ENCODE measurements around the gene PLAGL2. TPM values are rescaled to one million over a fixed set of nuclear protein-coding genes. Genes with fewer than 3 reads are reported as not detected.

PLAGL2 gene
- total RNA-seq, 1 donor from 2014 or later, result 11.0 TPM

DNA sequence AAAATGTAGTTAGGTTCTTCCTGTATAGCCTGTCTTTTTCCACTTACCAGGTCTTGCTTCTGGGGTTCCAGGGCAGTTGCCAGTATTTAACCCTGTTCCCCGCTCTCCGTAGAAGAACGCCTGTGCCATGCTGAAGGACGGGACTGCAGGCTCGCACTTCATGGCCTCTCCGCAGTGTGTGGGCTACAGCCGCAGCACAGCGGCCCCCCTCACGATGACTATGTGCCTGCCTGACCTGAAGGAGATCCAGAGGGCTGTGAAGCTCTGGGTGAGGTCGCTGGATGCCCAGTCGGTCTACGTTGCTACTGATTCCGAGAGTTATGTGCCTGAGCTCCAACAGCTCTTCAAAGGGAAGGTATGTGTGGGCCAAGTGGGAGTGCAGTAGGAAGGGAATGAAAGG lies 23.2 kb upstream of the PLAGL2 start:
- ATAC-seq, result no peak

DNA sequence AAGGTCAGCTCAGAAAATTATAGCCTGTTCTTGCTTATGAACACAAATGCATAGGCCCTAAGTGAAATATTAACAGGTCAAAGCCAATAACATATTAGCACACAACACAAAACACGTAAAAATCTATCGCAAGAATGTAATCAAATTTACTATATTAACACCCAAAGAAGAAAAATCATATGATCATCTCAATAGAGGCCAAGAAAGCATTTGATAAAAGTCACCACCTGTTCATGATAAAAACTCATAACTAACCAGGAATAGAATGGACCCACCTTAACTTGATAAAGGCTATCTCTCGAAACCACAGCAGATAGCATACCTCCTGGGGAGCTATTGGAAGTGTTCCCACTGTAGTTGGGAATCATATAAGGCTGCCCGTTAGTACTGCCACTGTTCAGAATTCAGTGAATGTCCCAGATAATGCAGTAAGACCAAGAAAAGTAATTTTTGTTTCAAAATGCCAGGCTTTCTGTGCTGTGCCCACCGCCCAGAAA lies 21.8 kb upstream of the PLAGL2 start:
- no peak for ATAC-seq

DNA sequence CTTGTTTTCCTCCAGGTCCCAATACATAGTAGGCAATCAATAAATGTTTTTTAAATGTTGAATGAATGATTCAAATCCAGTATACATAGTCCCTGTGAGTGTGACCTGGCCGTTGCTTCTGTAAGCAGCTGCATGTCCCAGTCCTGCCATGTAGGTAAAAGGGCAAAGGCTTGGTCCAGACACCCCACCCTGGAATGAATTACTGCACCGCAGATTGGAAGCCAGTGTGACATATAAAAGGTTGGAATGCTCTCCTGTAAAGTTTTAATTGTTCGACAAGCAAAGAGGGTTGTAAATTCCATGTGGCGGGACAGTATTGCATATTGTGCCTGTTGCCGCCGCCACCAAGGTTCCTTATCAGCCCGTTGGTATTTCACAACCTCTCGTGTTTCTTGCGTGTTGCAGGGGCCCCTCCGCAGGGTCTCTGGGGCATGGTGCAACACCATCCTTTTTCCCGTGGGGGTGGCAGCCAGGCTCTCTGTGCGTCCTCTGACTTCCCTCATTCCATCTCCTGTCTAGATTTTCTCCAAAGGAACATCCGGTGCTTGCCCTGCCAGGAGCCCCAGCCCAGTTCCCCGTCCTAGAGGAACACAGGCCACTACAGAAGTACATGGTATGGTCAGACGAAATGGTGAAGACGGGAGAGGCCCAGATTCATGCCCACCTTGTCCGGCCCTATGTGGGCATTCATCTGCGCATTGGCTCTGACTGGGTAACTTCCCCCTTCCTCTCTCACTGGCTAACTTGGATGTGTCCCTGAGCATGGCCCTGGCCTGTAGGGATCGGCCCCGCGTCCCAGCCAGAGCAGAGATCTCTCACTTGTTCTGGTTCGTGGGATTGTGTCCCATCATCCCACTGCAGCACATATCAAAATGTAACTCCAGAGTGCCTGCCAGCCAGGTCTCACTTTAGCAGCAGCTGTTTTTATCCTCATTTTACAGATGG lies 20.5 kb upstream of the PLAGL2 start:
- ATAC-seq, result no peak

DNA sequence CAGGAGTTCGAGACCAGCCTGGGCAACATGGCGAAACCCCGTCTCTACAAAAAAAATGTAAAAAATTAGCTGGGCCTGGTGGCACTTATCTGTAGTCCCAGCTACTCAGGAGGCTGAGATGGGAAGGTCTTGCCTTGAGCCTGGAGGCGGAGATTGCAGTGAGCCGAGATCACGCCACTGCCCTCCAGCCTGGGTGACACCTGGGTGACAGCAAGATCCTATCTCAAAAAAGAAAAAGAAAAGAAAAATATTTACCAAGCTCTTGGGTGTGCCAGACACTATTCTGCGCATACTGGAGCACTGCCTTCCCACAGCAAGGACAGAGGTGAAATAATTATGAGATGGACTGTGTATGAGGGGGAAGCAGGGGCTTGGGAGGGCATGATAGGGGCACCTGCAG lies 19.8 kb upstream of the PLAGL2 start:
- no peak for ATAC-seq

DNA sequence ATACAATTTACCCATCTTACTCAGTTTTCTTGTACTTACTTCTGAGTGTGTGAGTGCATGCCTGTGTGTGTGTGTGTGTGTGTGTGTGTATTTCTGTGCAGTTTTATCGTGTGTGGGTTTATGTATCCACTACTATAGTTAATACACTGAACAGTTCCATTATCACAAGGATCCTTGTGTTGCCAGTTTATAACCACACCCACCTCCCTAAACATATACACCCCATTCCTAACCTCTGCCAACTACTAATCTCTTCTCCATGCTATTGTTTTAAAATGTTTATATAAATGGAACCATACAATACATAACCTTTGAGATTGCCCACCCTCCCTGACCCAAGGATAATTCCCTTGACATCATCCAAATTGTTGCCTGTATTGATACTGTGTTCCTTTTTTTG lies 18.8 kb upstream of the PLAGL2 start:
- ATAC-seq, result no peak

DNA sequence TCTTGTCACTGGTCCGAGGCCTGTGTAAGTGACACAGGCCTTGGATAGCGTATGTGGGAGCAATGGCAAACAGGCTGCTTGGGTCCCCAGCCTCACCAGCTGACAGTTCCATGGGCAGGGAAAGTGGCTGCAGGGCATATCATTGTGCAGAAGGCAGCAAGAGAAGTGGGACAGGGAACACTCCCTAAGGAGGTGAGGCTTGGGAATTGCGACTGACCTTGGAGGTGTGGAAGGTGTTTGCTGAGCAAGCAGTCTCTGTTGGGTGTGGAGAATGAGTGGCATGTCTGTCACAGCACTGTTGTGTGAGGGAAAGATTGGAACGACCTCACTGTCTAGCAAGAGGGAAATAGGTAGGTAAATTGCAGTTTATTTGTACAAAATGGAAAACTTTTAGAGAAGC lies 16.9 kb upstream of the PLAGL2 start:
- peak; percentile 40 for ATAC-seq

DNA sequence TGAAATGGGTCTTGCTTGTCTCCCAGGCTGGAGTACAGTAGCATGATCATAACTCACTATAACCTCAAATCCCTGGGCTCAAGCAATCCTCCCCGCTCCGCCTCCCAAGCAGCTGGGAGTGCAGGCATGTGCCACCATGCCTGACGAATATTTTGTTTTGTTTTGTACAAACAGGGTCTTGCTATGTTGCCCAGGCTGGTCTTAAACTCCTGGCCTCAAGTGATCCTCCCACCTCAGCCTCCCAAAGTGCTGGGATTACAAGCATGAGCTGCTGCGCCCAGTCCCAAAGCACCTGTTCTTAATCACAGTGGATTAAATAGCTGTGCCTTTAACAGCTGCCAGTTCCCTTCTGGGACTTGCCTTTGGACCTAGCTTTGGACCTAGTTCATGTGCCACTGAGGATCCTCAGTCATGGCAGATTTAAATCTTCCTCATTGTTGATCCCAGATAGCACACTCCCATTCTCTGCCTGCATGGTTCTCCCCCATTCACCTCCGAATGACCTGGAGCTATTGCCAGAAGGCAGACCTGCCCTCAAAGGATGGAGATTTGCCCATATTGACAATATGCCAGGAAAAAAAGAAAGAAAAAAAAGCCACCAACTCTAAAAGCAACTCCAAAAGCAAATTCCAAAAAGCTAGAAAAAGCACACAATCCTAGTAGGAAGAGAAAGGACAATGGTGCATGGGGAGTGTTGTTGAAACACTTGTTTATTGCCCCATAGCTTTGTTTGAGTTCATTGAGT lies 10.8 kb upstream of the PLAGL2 start:
- no peak for ATAC-seq

DNA sequence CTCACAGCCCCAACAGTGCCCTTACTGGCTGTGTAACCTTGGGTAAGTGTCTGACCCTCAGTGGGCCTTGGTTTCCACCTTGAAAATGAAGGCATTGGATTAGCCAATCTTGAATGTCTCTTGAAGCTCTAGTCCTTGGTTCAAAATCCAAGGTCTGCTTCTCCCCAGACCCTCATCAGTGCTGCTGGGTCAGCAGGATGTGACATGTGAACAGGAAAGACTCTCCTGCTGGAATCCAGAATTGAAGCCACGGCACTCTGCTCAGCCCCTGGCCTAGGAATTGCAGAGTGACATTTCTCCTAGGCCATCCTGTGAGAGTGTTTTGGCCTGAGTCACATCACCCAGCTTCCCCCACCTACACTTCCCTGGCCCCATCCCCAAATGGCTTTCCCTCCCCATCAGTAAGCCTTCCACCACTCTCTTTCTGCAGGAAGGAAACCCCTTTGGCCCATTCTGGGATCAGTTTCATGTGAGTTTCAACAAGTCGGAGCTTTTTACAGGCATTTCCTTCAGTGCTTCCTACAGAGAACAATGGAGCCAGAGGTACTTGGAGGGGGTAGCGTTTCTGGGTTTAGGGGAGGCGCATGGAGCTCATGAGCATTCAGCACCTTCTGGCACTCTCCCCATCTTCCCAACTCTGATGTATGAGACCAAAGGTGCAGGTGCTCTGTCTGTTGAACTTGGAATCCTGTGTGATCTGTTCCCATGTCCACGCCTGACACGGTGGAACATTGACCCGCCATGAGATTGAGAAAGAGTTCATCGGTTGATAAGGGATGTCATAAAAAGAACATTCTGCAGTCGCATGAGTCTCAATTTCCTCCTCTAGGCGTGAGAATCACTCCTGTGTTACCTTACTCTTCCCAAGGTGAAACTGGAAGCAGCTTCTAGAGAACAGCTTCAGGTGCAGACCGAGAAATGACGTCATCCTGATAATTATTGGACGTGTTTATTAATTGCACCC lies 8.9 kb upstream of the PLAGL2 start:
- ATAC-seq, result no peak

DNA sequence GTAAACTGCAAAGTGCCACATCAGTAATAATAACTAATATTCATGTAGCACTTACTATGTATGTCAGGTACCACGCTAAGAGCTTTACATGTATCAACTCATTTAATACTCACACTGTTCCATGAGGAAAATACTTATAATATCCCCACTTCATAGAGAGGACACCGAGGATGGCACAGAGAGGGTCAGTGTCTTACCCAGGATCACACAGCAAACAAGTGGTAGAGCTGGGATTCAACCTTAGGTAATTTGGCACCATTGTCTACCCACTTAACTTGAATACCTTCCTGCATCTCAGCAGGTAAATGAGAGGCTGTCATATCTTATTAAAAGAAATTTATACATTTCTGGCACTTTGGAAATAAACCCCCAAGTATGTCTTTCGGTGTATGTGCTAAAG lies 8.2 kb upstream of the PLAGL2 start:
- ATAC-seq, result no peak

DNA sequence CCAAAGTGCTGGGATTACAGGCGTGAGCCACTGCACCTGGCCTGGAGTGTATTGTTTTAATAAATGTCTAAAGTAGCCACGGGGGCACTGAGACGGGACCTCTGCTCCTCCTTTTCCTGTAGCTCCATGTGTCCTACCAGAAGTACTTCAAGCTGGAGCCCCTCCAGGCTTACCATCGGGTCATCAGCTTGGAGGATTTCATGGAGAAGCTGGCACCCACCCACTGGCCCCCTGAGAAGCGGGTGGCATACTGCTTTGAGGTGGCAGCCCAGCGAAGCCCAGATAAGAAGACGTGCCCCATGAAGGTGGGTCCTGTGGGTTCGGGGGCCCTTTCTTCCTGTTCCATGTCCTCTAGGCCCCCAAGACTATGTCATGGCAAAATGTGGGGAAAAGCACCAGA lies 7.6 kb upstream of the PLAGL2 start:
- no peak for ATAC-seq

DNA sequence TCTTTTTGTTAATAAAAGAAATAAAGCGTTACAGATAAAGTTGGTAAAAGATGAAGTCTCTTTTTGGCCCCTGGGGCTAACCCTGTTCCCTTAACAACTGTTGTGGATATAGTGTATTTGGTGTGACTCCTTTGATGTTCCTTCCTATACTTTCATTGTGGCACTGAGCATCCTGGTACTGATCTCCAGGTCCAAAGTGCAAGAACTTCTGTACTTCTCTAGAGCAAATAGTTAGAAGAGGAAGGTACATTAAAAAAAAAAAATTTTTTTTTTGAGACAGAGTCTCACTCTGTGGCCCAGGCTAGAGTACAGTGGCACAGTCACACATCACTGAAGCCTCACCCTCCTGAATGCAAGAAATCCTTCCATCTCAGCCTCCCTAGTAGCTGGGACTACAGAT lies 6.3 kb upstream of the PLAGL2 start:
- ATAC-seq, result no peak

DNA sequence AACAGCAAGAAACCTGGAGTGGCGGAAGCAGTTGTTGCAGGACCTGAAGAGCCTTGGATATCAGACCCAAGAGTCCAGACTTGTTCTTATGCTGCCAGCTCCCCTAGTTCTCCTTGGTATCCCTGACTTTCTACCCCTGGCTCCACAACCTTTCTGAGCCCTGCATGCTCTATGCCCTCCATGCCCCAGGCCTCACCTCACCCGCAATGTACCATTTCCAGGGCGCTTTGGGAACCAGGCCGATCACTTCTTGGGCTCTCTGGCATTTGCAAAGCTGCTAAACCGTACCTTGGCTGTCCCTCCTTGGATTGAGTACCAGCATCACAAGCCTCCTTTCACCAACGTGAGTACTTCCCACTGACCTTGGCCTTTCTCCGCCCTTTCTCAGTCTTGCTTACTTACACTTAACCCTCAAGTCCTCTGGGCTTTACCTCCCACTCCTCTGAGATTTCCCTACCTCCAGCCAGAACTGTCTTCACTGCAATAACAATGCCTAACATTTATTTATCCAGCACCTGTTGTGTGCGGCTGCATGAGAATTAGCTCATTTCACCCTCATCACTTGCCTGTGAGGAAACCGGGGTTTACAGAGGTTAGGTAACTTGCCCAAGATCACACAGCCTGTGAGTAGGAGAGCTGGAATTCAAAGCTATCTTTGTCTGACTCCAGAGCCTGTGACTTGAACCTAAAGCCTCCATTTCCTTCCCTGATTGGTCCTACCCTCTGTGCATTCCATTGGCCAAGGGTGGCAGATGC lies 2.5 kb upstream of the PLAGL2 start:
- ATAC-seq, result no peak

DNA sequence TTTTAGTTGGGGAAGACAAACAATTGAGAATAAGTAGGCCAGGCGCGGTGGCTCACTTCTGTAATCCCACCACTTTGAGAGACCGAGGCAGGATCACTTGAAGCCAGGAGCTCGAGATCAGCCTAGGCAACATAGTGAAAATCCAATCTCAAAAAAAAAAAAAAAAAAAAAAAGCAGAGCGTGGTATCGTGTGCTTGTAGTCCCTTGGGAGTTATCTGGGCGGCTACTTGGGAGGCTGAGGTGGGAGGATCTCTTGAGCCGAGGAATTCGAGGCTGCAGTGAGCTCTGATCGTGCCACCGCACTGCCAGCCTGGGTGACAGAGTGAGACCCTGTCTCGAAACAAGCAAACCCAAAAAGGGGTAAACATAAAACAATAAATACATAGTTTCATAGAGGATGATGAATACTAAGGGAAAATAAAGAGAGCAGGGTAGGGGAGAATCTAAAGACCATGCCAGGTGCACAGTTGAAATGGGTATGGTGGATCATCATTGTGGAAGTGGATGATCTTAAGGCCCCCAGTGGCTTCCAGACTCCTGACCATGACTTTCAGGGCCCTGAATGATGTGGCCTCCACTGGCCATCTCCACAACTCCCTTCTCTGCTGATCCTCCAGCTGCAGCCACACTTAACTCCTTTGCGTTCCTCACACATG lies 1.1 kb upstream of the PLAGL2 start:
- ATAC-seq, result no peak

DNA sequence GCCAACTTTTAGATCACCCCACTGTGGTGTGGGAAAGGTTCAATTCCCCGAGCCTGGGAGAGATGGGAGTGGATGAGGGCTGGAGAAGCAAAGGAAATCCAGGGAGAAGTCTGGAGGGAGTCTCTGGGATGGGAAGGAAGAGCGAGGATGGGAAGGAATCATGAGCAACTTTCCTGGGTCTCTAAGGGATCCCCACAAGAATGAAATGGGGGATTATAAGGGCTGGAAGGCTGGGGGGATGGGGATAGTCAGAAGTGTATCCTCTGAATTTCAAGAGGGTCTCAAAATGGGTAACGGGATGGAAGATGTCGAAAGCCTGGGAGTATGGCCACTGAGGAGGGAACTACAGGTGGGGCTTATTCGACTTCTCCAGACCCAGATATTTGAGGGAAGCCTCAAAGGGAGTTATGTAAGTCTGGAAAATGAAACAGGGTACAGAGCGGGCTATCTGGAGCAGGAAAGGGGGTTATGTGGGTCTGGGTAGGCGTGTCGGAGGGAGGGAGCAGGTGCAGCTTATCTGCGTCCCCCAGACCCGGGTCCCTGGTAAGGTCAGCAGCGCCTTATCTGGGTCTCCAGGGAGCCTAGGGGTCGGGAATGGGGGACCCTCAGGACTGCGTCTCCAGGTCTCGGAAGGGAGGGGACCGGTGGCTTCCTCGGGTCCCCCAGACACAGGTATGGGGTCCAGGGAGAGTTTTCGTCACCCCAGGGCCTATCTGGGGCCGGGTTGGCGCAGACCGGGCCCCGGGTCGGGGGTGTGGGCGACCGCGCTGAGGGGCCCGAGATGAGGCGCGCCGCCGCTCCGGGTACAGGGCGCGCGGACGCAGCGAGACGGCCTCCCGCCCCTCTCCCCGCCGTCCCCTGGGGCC lies 550 bp downstream of the PLAGL2 start:
- no peak for ATAC-seq

DNA sequence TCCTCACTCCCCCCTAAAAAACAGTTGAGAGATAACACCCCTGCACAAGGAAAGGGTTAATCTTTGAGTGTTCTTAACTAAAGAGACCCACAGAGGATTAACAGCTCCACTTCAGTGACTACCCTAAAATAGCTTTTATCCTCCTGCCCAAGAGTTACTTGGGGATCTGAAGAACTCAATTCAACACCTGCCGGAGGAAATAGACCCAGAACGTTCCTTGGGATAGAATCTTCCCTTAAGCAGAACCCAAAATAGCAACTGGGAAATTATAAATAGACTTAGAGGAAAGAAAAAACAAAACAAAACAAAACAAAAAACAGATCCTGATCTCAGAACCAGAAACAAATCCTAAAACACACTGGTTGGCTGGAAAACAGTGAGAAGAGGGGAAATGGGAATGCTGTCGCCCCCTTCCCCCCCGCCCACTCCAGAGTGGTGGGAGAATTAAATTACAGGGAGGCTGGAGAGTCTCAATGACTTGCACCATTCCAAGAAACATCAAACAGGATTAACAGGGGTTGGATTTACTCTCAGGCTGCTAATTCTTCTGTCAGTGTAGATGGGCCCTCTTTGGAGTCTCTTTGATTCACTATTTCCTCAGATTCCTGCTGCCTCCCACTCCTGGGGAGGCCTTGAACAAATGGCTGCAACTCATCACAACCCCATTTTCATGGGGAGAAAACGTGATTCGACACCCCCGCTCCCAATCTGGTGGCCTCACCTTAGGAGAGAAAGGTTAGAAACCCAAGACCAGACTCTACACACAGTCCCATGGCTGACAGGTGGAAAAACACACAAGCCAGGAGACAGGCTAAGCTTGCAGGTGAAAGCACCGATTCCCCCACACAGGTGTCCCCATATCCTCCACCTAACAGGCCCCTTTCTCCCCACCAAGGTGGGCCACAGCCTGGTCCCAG lies 1.4 kb downstream of the PLAGL2 start:
- no peak for ATAC-seq

DNA sequence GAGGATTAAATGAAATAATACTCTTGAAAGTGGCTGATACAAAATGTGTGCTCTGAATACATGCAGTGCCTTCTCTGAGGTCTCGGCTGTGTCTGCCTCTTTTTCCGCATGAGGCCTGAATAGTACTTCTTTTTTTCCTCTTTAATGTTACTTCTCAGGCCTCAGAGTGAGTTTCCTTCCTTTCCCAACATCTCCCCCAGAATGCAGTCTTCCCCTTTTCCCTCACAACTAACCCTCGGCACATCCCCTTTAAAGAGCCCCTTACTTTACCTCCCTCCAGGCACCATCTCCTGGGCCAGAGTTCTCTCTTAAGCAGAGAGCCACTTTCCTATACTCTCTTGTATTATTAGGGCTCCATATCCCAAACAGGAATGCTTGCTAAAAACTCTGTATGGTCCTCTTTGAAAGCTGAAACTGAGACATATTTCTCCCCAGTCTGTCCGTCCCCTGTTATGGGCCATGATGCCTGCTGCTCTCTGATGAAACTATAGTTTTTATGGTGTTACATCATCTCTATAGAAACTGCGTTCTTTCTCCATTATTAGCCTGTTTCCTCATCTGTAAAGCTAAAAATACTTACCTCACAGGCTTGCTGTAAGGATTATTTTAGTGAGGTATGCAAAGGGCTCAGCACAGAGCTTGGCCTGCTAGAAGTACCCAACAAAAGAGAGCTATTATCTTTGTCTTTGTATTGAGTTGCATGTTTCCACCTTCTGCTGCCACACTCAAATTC lies 2.3 kb downstream of the PLAGL2 start:
- ATAC-seq, result no peak

DNA sequence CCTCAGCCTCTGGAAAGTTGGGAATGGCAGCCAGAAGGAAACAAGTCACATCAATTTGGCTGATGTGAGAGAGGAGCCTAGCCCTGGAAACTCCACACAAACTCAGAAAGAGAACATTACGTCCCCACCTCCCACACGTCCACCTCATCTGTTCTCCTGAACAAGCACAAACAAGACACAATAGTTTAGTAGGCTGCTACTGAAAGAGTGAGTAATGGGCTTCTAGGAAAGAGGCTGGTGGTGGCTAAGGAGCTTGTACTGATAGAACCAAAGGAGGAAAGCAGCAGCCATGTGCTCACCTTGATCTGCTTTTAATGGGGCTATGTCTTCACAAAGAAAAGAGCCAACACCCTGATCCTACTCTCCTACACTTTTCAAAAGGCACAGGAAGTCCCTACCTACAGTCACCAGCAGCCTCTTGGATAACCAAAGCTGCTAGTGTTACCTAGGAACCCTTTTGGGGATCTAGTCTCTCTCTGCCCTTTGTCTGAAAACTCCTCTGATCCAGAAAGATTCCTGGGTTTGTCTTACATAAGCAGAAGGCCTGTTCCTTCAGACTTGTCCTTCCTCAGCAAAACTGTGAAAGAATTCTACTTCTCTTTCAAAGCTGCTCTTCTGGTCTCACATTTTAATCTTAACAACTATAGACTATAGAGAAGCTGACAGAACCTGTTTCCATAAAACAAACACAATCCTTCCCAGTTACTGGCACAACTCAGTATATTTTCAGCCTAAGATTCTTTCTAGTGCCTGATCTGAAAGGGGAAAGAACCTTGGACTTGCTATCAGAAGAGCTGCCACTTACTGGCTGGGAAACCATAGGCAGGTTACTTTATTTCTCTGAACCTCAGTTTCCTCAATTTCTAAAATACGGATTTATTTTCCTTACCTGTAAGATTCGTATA lies 3.1 kb downstream of the PLAGL2 start:
- ATAC-seq, result peak; percentile 38

Measured in esophagus mucosa (tissue), 1 donor.